Left ventricle myocardium inferior (tissue), 1 donor: Measurements from ENCODE around the gene CITED4. TPM values are rescaled to one million over a fixed set of nuclear protein-coding genes. Genes with fewer than 3 reads are reported as not detected.

Source experiments
- DNase-seq: peaks from one replicate; pipeline ENCODE4 v3.0.0-alpha.2; 2020
- H3K27ac ChIP-seq: fragments of 200-600 bp; replicated peaks from 2 replicates; pipeline ENCODE4 v1.8.0; 2021
- H3K27me3 ChIP-seq: fragments of 200-600 bp; 2 replicates; pipeline ENCODE4 v1.8.0; 2021; ENCODE audit warnings: low read depth
- H3K36me3 ChIP-seq: fragments of 200-600 bp; 2 replicates; pipeline ENCODE4 v1.8.0; 2021
- H3K4me1 ChIP-seq: fragments of 200-600 bp; 2 replicates; pipeline ENCODE4 v1.8.0; 2021
- H3K4me3 ChIP-seq: fragments of 200-600 bp; 2 replicates; pipeline ENCODE4 v1.8.0; 2021; ENCODE audit warnings: mild to moderate bottlenecking, moderate library complexity
- H3K9me3 ChIP-seq: fragments of 200-600 bp; replicated peaks from 2 replicates; pipeline ENCODE4 v1.8.0; 2021
- intact Hi-C: fragments of 100-400 bp; cut with micrococcal nuclease; formaldehyde crosslinking; loops from one replicate; pipeline ENCODE4 v1.11.0; 2022
- long read RNA-seq: library from polyadenylated mRNA; unstranded; transcript quantifications from one replicate; pipeline ENCODE4 v2.0.0, GENCODE V29; 2021
- total RNA-seq: library from RNA; stranded (reverse); fragmentation: NEBNext Ultra II Directional; extraction: Animal tissue kit (Norgen Biotek cat#: 25700); gene quantifications from one replicate; pipeline ENCODE4 v1.2.1, GENCODE V29; 2021
- TF ChIP-seq, protein P1 (sequence below): fragments of 200-600 bp; IDR thresholded peaks from 2 replicates; pipeline ENCODE4 v1.8.0; 2021; ENCODE audit warnings: antibody characterized with exemption, mild to moderate bottlenecking, borderline replicate concordance
- donor health status: DM: no; HTN: yes; CAD: no; lungs with severe emphysema.

The CITED4 gene, protein sequence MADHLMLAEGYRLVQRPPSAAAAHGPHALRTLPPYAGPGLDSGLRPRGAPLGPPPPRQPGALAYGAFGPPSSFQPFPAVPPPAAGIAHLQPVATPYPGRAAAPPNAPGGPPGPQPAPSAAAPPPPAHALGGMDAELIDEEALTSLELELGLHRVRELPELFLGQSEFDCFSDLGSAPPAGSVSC
- 24.4 TPM for total RNA-seq
- long read RNA-seq, transcript CITED4-201 (1 exons, 1,316 nt) = major isoform, 109 of 109 reads
- long read RNA-seq, partial matches to known transcripts = 0 of 109 reads
- long read RNA-seq, other reads (novel, unspliced or antisense) = 0 of 109 reads

DNA sequence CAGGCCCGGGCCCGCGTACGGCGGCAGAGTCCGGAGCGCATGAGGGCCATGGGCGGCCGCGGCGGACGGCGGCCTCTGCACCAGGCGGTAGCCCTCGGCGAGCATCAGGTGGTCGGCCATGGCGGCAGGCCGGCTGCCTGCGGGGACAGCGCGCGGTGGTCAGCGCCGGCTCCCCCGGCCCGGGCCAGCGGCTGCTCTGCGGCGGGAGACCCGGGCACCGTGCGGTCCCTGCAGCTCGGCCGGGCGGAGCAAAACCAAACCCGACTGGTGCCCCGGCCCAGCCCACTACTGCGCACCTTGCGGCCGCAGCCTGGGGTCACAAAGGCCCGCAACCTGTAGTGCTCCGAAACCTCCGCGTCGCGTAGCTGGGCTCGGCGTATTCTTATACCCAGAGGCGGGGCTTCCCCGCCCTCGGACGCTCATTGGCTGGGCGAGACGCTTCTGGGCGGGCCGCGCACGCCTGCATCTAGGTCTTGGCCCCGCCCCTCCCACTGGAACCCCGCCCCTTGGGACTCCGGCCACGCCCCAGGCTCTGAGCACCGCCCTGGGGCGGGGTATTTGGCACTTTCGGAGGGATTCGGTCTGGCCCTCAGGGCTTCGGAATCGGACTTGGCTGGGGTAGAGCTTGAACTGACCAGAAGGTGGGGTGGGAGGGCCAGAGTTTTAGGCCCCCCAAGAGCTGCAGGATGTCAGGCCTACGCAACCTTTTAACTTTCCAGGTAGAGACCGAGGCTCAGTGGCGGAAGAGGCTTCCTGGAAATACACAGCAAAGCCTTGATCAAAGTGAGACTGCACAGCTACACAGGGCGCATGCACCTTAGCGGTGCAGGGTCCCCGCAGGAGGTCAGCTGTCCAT lies at the start of gene CITED4:
TSS of gene CITED4 (minus strand) at position 356 of the 856 bp plus-strand sequence. CDS start at position 120, 236 bp downstream.
- Histone ChIP-seq H3K36me3 (no peaks in the 10 kb centered on the region), H3K27ac (peak within 1 kb of the TSS; percentile 96), H3K27me3 (no peaks in the 10 kb centered on the region), H3K4me1 (peaks cover 46% of the 10 kb centered on the region), H3K9me3 (no peaks in the 10 kb centered on the region), H3K4me3 (peak within 1 kb of the TSS; percentile 78)
- peak; percentile 96 for DNase-seq
- intact Hi-C loops = no loop called here
- TF ChIP-seq, protein P1, sequence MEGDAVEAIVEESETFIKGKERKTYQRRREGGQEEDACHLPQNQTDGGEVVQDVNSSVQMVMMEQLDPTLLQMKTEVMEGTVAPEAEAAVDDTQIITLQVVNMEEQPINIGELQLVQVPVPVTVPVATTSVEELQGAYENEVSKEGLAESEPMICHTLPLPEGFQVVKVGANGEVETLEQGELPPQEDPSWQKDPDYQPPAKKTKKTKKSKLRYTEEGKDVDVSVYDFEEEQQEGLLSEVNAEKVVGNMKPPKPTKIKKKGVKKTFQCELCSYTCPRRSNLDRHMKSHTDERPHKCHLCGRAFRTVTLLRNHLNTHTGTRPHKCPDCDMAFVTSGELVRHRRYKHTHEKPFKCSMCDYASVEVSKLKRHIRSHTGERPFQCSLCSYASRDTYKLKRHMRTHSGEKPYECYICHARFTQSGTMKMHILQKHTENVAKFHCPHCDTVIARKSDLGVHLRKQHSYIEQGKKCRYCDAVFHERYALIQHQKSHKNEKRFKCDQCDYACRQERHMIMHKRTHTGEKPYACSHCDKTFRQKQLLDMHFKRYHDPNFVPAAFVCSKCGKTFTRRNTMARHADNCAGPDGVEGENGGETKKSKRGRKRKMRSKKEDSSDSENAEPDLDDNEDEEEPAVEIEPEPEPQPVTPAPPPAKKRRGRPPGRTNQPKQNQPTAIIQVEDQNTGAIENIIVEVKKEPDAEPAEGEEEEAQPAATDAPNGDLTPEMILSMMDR = peak; percentile 50

DNA sequence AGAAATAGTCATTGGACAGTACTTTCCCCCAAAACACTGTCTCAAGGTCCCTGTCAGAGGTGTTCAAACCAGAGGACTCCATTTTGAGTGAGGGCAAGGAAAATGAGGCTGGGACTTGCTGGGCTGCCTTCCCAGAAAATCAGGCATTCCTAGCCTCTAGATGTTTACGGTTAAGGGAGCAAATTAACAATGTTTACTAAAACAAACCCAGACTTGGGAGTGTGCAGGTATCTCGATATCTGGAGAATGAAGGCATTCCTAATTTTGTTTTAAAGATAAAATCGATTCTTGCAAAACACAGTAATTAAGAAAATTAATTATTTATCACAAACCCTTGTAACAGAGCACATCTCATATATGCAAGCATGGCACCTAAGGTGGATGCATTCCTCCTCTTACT lies 48.9 kb upstream of the CITED4 start:
- Histone ChIP-seq H3K27ac (no peak overlapping the region), H3K4me3 (no peak overlapping the region), H3K4me1 (no peaks in the 10 kb centered on the region), H3K27me3 (no peaks in the 10 kb centered on the region), H3K9me3 (no peaks in the 10 kb centered on the region), H3K36me3 (no peaks in the 10 kb centered on the region)
- TF ChIP-seq, protein P1 = no peak
- no peak for DNase-seq
- intact Hi-C loops = no loop called here

DNA sequence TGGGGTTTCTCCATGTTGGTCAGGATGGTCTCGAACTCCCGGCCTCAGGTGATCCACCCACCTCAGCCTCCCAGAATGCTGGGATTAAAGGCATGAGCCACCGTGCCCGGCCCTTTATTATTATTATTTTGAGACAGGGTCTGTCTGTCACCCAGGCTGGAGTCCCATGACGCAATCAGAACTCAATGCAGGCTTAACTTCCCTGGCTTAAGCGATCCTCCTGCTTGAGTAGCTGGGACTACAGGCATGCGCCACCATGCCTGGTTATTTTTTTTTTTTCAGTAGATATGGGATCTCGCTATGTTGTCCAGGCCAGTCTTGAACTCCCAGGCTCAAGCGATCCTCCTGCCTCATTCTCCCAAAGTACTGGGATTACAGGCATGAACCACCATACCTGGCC lies 47.1 kb upstream of the CITED4 start:
- intact Hi-C loops = no loop called here
- Histone ChIP-seq H3K4me1 (no peaks in the 10 kb centered on the region), H3K4me3 (no peak overlapping the region), H3K36me3 (no peaks in the 10 kb centered on the region), H3K9me3 (no peaks in the 10 kb centered on the region), H3K27me3 (no peaks in the 10 kb centered on the region), H3K27ac (no peak overlapping the region)
- no peak for DNase-seq
- TF ChIP-seq, protein P1 = no peak

DNA sequence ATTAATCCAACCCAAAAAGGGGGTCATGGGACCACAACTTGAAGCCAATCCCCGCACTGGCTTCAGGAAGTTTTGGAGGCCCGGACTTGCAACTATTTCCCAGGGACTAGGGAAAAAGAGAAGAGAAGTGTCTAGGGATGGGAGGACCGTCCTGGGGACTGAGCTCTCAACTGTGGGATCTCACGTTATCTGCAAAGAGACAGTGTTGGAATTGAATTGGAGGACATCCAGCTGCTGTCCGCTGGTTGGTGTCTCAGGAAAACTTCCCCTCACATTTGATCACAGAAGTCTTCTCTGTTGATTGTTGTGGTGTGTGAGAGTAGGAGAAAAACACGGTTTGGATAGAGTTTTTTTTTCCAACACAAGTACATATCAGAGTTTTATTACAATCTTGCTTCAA lies 46.2 kb upstream of the CITED4 start:
- no peaks in the 10 kb centered on the region for H3K27me3 ChIP-seq
- TF ChIP-seq, protein P1 = no peak
- intact Hi-C loops = no loop called here
- H3K27ac ChIP-seq = no peak overlapping the region
- no peak for DNase-seq
- no peak overlapping the region for H3K4me3 ChIP-seq
- H3K9me3 ChIP-seq = no peaks in the 10 kb centered on the region
- H3K36me3 ChIP-seq = no peaks in the 10 kb centered on the region
- no peaks in the 10 kb centered on the region for H3K4me1 ChIP-seq

DNA sequence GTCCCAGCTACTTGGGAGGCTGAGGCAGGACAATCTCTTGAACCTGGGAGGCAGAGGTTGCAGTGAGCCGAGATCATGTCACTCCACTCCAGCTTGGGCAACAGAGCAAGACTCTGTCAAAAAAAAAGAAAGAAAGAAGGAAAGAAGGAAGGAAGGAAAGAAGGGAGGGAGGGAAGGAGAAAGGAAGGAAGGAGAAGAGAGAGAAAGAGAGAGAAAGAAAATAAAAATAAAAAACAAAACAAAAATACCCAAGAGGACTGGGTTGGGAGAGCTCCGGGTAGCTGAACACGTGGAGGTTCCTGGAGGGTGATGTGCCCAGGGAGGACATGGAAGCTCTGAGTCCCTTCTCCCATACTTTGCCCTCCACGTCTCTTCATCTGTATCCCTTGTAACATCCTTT lies 45.7 kb upstream of the CITED4 start:
- H3K4me3 ChIP-seq = no peak overlapping the region
- intact Hi-C loops = no loop called here
- H3K9me3 ChIP-seq = no peaks in the 10 kb centered on the region
- TF ChIP-seq, protein P1 = no peak
- H3K27me3 ChIP-seq = no peaks in the 10 kb centered on the region
- no peak overlapping the region for H3K27ac ChIP-seq
- no peaks in the 10 kb centered on the region for H3K36me3 ChIP-seq
- H3K4me1 ChIP-seq = no peaks in the 10 kb centered on the region
- no peak for DNase-seq
